HCT116 (cell line): ENCODE data around the gene CDCA4. TPM values are rescaled to one million over a fixed set of nuclear protein-coding genes. Genes with fewer than 3 reads are reported as not detected.

Experiments
- ATAC-seq: fragments of 200-7000 bp; cut with Tn5 transposase; 2 replicates; pipeline ENCODE4 v1.9.1; 2020; ENCODE audit warnings: mild to moderate bottlenecking, moderate library complexity
- BruUV-seq: library from RNA; stranded (reverse); fragments of 400-500 nt; replicated peaks from 2 replicates; lab custom pipeline; 2021; lab: Mats Ljungman, UMichigan
- CTCF ChIA-PET: fragments of 300-600 bp; sonication (Branson Sonifier 250); formaldehyde crosslinking; loops from one replicate; lab custom pipeline; 2021; ENCODE audit warnings: antibody characterized with exemption; lab: Charles Lee
- POLR2A ChIA-PET: fragments of 300-600, 350-600 bp; sonication (Branson Sonifier 250); formaldehyde crosslinking; loops from one replicate; lab custom pipeline; 2021; ENCODE audit warnings: antibody characterized with exemption; lab: Charles Lee
- RAD21 ChIA-PET, 2 experiments: fragments of 300-600 bp; sonication (Branson Sonifier 250); formaldehyde crosslinking; loops; one replicate each; lab custom pipeline; 2023; ENCODE audit warnings: low total read pairs in 2 of 2; ENCODE audit not compliant: uncharacterized antibody in 2 of 2, unreplicated experiment in 2 of 2, low non-redundant PET in 1 of 2; lab: Charles Lee
- DNase-seq: peaks from one replicate; pipeline ENCODE4 v3.0.0-alpha.2; 2010; ENCODE audit warnings: low read depth, low spot score
- H2AFZ ChIP-seq: fragments of 200-600 bp; shearing (Covaris generic), sonication (generic); 2 replicates; pipeline ENCODE4 v1.6.1; 2017; ENCODE audit warnings: low read depth, mixed run types, mixed read lengths, antibody characterized with exemption, low read length; ENCODE audit not compliant: poor library complexity, severe bottlenecking
- H3K27ac ChIP-seq: 2 replicates; pipeline ENCODE4 v1.5.1; 2012; ENCODE audit warnings: low read depth, low read length
- H3K27me3 ChIP-seq: fragments of 200-600 bp; sonication (generic); 2 replicates; pipeline ENCODE4 v1.6.1; 2016; ENCODE audit warnings: mixed run types, low read length, mixed read lengths; ENCODE audit not compliant: insufficient read depth
- H3K36me3 ChIP-seq, 2 experiments: fragments of 200-500 bp in 1 of 2; fragments of 200-600 bp in 1 of 2; sonication (Bioruptor generic) in 1 of 2; sonication (generic) in 1 of 2; 2 replicates each; pipeline versions ENCODE4 v1.5.1 to v1.6.1; 2014 to 2016; ENCODE audit warnings: low read length in 2 of 2, inconsistent platforms in 1 of 2, mixed read lengths in 1 of 2, mixed run types in 1 of 2; ENCODE audit not compliant: insufficient read depth in 2 of 2, control insufficient read depth in 1 of 2
- H3K4me1 ChIP-seq, 2 experiments: fragments of 200-600 bp in 1 of 2; sonication (generic) in 1 of 2; 2 replicates each; pipeline versions ENCODE4 v1.5.1 to v1.6.1; 2012 to 2017; ENCODE audit warnings: low read length in 2 of 2, inconsistent platforms in 1 of 2, mild to moderate bottlenecking in 1 of 2, mixed read lengths in 1 of 2, mixed run types in 1 of 2, moderate library complexity in 1 of 2; ENCODE audit not compliant: insufficient read depth in 2 of 2, control insufficient read depth in 1 of 2
- H3K4me2 ChIP-seq: fragments of 200-600 bp; sonication (generic); 2 replicates; pipeline ENCODE4 v1.6.1; 2017; ENCODE audit warnings: mixed run types, low read length, mixed read lengths
- H3K4me3 ChIP-seq, 2 experiments: fragments of 200-600 bp in 1 of 2; sonication (generic) in 1 of 2; replicated peaks in 1 of 2; 2 replicates each; pipeline ENCODE4 v1.5.1; 2011 to 2016; ENCODE audit warnings: low read length in 2 of 2, control low read depth in 1 of 2, low read depth in 1 of 2, mild to moderate bottlenecking in 1 of 2, mixed read lengths in 1 of 2, mixed run types in 1 of 2
- H3K79me2 ChIP-seq: fragments of 200-600 bp; sonication (generic); 2 replicates; pipeline ENCODE4 v1.6.1; 2017; ENCODE audit warnings: mild to moderate bottlenecking, mixed run types, low read length, moderate library complexity, mixed read lengths; ENCODE audit not compliant: insufficient read depth
- H3K9ac ChIP-seq: fragments of 200-600 bp; sonication (generic); 2 replicates; pipeline ENCODE4 v1.6.1; 2016; ENCODE audit warnings: low read length, mixed read lengths
- H3K9me2 ChIP-seq: fragments of 200-600 bp; sonication (generic), shearing (Covaris generic); 2 replicates; pipeline ENCODE4 v1.6.1; 2017; ENCODE audit warnings: mixed run types, mild to moderate bottlenecking, moderate library complexity; ENCODE audit not compliant: insufficient read depth
- H3K9me3 ChIP-seq, 2 experiments: fragments of 200-500 bp in 1 of 2; fragments of 200-600 bp in 1 of 2; sonication (Bioruptor generic) in 1 of 2; sonication (generic) in 1 of 2; 2 replicates each; pipeline ENCODE4 v1.6.1; 2014 to 2017; ENCODE audit warnings: low read length in 2 of 2, mixed read lengths in 2 of 2, inconsistent platforms in 1 of 2, low read depth in 1 of 2, mild to moderate bottlenecking in 1 of 2, mixed run types in 1 of 2, moderate library complexity in 1 of 2; ENCODE audit not compliant: control insufficient read depth in 1 of 2, insufficient read depth in 1 of 2
- H4K20me1 ChIP-seq: fragments of 200-600 bp; sonication (generic), shearing (Covaris generic); 2 replicates; pipeline ENCODE4 v1.6.1; 2017; ENCODE audit warnings: mixed run types, mild to moderate bottlenecking, moderate library complexity; ENCODE audit not compliant: insufficient read depth
- CBX3 ChIP-seq: IDR thresholded peaks from 2 replicates; pipeline ENCODE4 v1.6.1; 2012; ENCODE audit warnings: low read depth
- CEBPB ChIP-seq: IDR thresholded peaks from 2 replicates; pipeline ENCODE4 v1.6.1; 2012; ENCODE audit warnings: low read depth
- EGR1 ChIP-seq: IDR thresholded peaks from 2 replicates; pipeline ENCODE4 v1.6.1; 2012; ENCODE audit warnings: low read depth
- EZH2 ChIP-seq: fragments of 200-600 bp; sonication (generic); IDR thresholded peaks from 2 replicates; pipeline ENCODE4 v1.6.1; 2017; ENCODE audit warnings: antibody characterized with exemption, mixed run types
- FOSL1 ChIP-seq: IDR thresholded peaks from 2 replicates; pipeline ENCODE4 v1.6.1; 2012; ENCODE audit warnings: low read depth
- JUND ChIP-seq: IDR thresholded peaks from 2 replicates; pipeline ENCODE4 v1.6.1; 2012
- MAX ChIP-seq: IDR thresholded peaks from 2 replicates; pipeline ENCODE4 v1.6.1; 2012
- POLR2A ChIP-seq: IDR thresholded peaks from 2 replicates; pipeline ENCODE4 v1.7.0; 2011; ENCODE audit warnings: borderline replicate concordance; ENCODE audit not compliant: insufficient read depth, insufficient read length; ENCODE audit errors: extremely low read depth
- RAD21 ChIP-seq: IDR thresholded peaks from 2 replicates; pipeline ENCODE4 v1.6.1; 2012; ENCODE audit warnings: low read depth, mild to moderate bottlenecking
- REST ChIP-seq: IDR thresholded peaks from 2 replicates; pipeline ENCODE4 v1.6.1; 2012; ENCODE audit warnings: low read depth
- SP1 ChIP-seq: IDR thresholded peaks from 2 replicates; pipeline ENCODE4 v1.6.1; 2012; ENCODE audit warnings: low read depth
- SRF ChIP-seq: IDR thresholded peaks from 2 replicates; pipeline ENCODE4 v1.6.1; 2012; ENCODE audit warnings: low read depth
- TCF7L2 ChIP-seq: IDR thresholded peaks from 2 replicates; pipeline ENCODE4 v1.7.0; 2011; ENCODE audit warnings: borderline replicate concordance, inconsistent platforms; ENCODE audit not compliant: insufficient read depth, insufficient read length; ENCODE audit errors: extremely low read depth
- YY1 ChIP-seq: IDR thresholded peaks from 2 replicates; pipeline ENCODE4 v1.6.1; 2011; ENCODE audit warnings: low read length, low read depth, moderate library complexity, mild to moderate bottlenecking; ENCODE audit not compliant: insufficient replicate concordance; ENCODE audit errors: extremely low read depth
- ZFX ChIP-seq: fragments of 450-650 bp; IDR thresholded peaks from 2 replicates; pipeline ENCODE4 v1.6.1; 2017
- intact Hi-C: fragments of 100-400 bp; cut with micrococcal nuclease; formaldehyde crosslinking; loops from 2 replicates; pipeline ENCODE4 v1.10.0; 2022
- total RNA-seq: library from RNA; stranded (reverse); gene quantifications from one replicate; pipeline ENCODE4 v1.2.1, GENCODE V29; 2021; ENCODE audit not compliant: unreplicated experiment
- TF ChIP-seq, protein P1 (sequence below), 3 experiments: fragments of 200-600 bp in 1 of 3; sonication (generic) in 1 of 3; IDR thresholded peaks in 2 of 3; conservative IDR thresholded peaks in 1 of 3; 2 replicates each; pipeline ENCODE4 v1.5.1; 2012 to 2017; ENCODE audit warnings: low read depth in 2 of 3, low read length in 2 of 3, antibody characterized with exemption in 1 of 3, borderline replicate concordance in 1 of 3, control low read depth in 1 of 3, mild to moderate bottlenecking in 1 of 3, mixed read lengths in 1 of 3, mixed run types in 1 of 3, moderate library complexity in 1 of 3; ENCODE audit not compliant: insufficient read depth in 1 of 3

CDCA4 gene
- total RNA-seq, 1 experiment from 2014 or later, result 62.4 TPM

DNA sequence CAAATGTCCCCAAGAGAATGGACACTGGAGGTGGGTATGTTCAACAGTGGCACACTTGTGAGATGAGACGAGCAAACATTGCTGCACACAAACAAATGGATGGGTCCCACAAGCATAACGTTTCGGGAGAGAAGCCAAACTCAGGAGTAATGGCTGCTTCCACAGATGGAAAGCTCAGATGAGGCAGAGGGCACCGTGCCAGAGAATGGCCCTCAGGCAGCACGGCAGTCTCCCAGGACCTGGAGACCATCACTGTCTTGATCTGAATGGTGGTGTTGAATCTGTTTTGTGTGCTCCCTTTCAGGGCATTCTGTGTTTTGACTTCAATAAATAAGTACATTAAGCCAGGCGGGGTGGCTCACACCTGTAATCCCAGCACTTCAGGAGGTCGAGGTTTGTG lies 8.5 kb upstream of the CDCA4 start (continued):
- no peak for TF ChIP-seq REST
- TF ChIP-seq CBX3, result no peak
- no peak for TF ChIP-seq ZFX

GRCh38 chr14:105028251-105028927 lies 7.5 kb upstream of the CDCA4 start:
- Histone ChIP-seq H4K20me1 (no peaks in the 10 kb centered on the region), H3K9me2 (no peaks in the 10 kb centered on the region), H3K36me3 (no peaks in the 10 kb centered on the region), H3K9me3 (no peaks in the 10 kb centered on the region), H3K27me3 (no peaks in the 10 kb centered on the region), H3K9ac (no peak overlapping the region), H2AFZ (no peak overlapping the region), H3K4me3 (no peak overlapping the region), H3K4me1 (peaks cover 20 to 41% of the 10 kb centered on the region in 2 experiments), H3K4me2 (no peak overlapping the region), H3K79me2 (no peaks in the 10 kb centered on the region), H3K27ac (no peak overlapping the region)
- ChIA-PET RAD21 (no interaction called here), CTCF (interaction anchor here (0.8 kb wide), 1 partner anchor 17 kb away, joined by 4 read pairs; no protein-coding TSS in a partner anchor), POLR2A (interaction anchor here (1.3 kb wide), 1 partner anchor 55 kb away, joined by 3 read pairs; no protein-coding TSS in a partner anchor)
- BruUV-seq, result no TSS peak
- DNase-seq, result no peak
- no peak for ATAC-seq
- intact Hi-C loops, result no loop called here
- TF ChIP-seq RAD21 (no peak), SRF (no peak), EGR1 (no peak), MAX (no peak), REST (no peak), ZFX (no peak), JUND (no peak), CEBPB (no peak), SP1 (no peak), TCF7L2 (no peak), FOSL1 (no peak), EZH2 (no peak), YY1 (no peak), POLR2A (no peak)
- TF ChIP-seq, protein P1, sequence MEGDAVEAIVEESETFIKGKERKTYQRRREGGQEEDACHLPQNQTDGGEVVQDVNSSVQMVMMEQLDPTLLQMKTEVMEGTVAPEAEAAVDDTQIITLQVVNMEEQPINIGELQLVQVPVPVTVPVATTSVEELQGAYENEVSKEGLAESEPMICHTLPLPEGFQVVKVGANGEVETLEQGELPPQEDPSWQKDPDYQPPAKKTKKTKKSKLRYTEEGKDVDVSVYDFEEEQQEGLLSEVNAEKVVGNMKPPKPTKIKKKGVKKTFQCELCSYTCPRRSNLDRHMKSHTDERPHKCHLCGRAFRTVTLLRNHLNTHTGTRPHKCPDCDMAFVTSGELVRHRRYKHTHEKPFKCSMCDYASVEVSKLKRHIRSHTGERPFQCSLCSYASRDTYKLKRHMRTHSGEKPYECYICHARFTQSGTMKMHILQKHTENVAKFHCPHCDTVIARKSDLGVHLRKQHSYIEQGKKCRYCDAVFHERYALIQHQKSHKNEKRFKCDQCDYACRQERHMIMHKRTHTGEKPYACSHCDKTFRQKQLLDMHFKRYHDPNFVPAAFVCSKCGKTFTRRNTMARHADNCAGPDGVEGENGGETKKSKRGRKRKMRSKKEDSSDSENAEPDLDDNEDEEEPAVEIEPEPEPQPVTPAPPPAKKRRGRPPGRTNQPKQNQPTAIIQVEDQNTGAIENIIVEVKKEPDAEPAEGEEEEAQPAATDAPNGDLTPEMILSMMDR (IDR thresholded peaks at IDR 0.05 in 2 of 3, conservative IDR thresholded peaks at IDR 0.05 in 1 of 3; ENCODE audit: borderline replicate concordance in 1 of 3, insufficient read depth in 1 of 3, low read depth in 2 of 3, low read length in 2 of 3), result no peak
